ENCODE results near the gene EDC4. TPM values are rescaled to one million over a fixed set of nuclear protein-coding genes. Genes with fewer than 3 reads are reported as not detected.

EDC4 gene
- total and polyA plus RNA-seq, 8 donors = 20.2 to 66.2 (median 26.0) TPM

- Histone ChIP-seq H3K27ac (no peak overlapping the region), H3K4me3 (no peak overlapping the region), H3K27me3 (no peaks in the 10 kb centered on the region), H3K9me3 (no peaks in the 10 kb centered on the region), H3K4me1 (no peaks in the 10 kb centered on the region), H3K36me3 (peaks cover 0 to 32% (median 27%) of the 10 kb centered on the region in 3 donors)
- no peak for TF ChIP-seq CTCF (IDR thresholded peaks at IDR 0.05)
- intact Hi-C loops (cut with DNase I) = loop anchor here in 1 of 3 donors (10.0 kb wide), 1 partner anchor 149 kb away; no protein-coding TSS in a partner anchor
- ATAC-seq (no peak), FAIRE-seq (no peak), DNase-seq (no peak)
- WGBS, 2 donors = 91 to 96% methylated on average over 12 of the region's 12 CpGs
Observed at GRCh38 chr16:67885545-67885944, 12.7 kb downstream of the EDC4 start.

- Histone ChIP-seq H3K9me3 (no peaks in the 10 kb centered on the region), H3K36me3 (peaks cover 0 to 28% (median 23%) of the 10 kb centered on the region in 3 donors), H3K4me1 (no peaks in the 10 kb centered on the region), H3K4me3 (no peak overlapping the region), H3K27me3 (no peaks in the 10 kb centered on the region), H3K27ac (no peak overlapping the region)
- no peak for FAIRE-seq
- WGBS, 2 donors = 93 to 98% methylated on average over 19 of the region's 19 CpGs
- intact Hi-C loops (cut with DNase I) = loop anchor here in 1 of 3 donors (10.0 kb wide), 1 partner anchor 149 kb away; no protein-coding TSS in a partner anchor
- ATAC-seq = no peak
- no peak for DNase-seq
- TF ChIP-seq CTCF (IDR thresholded peaks at IDR 0.05) = no peak
Observed at GRCh38 chr16:67885976-67886375, 13.1 kb downstream of the EDC4 start.

GRCh38 chr16:67886387-67886786 is 13.5 kb downstream of the EDC4 start:
- FAIRE-seq = no peak
- Histone ChIP-seq H3K9me3 (no peaks in the 10 kb centered on the region), H3K4me3 (no peak overlapping the region), H3K27ac (no peak overlapping the region), H3K27me3 (no peaks in the 10 kb centered on the region), H3K4me1 (no peaks in the 10 kb centered on the region), H3K36me3 (peaks cover 0 to 24% (median 18%) of the 10 kb centered on the region in 3 donors)
- no peak for DNase-seq
- no peak for TF ChIP-seq CTCF (IDR thresholded peaks at IDR 0.05)
- no peak for ATAC-seq
- intact Hi-C loops (cut with DNase I) = loop anchor here in 1 of 3 donors (10.0 kb wide), 1 partner anchor 148 kb away; no protein-coding TSS in a partner anchor
- 92 to 95% methylated on average over 5 of the region's 5 CpGs for WGBS, 2 donors

- Histone ChIP-seq H3K9me3 (no peaks in the 10 kb centered on the region), H3K4me3 (no peak overlapping the region), H3K27ac (no peak overlapping the region), H3K4me1 (peaks cover 0 to 5% (median 0%) of the 10 kb centered on the region in 3 donors), H3K27me3 (no peaks in the 10 kb centered on the region), H3K36me3 (peaks cover 0 to 5% (median 3%) of the 10 kb centered on the region in 3 donors)
- TF ChIP-seq CTCF (IDR thresholded peaks at IDR 0.05) = no peak
- 67 to 79% methylated on average over 3 of the region's 3 CpGs for WGBS, 2 donors
- FAIRE-seq (no peak), DNase-seq (no peak), ATAC-seq (no peak)
- intact Hi-C loops (cut with DNase I) = loop anchor here in 1 of 3 donors (10.0 kb wide), 1 partner anchor 146 kb away; no protein-coding TSS in a partner anchor
Observed at GRCh38 chr16:67888331-67888730, 15.5 kb downstream of the EDC4 start.

- DNase-seq (no peak), ATAC-seq (no peak), FAIRE-seq (no peak)
- intact Hi-C loops (cut with DNase I) = no loop called here
- 56 to 62% methylated on average over 5 of the region's 5 CpGs for WGBS, 2 donors
- Histone ChIP-seq H3K9me3 (no peaks in the 10 kb centered on the region), H3K27me3 (no peaks in the 10 kb centered on the region), H3K27ac (peak overlapping the region in 2 of 4 donors; percentile 48 to 97), H3K4me1 (peaks cover 11 to 20% (median 11%) of the 10 kb centered on the region in 3 donors), H3K36me3 (no peaks in the 10 kb centered on the region), H3K4me3 (peak overlapping the region in 2 of 4 donors; percentile 96)
- no peak for TF ChIP-seq CTCF (IDR thresholded peaks at IDR 0.05)
Observed at GRCh38 chr16:67892375-67892774, 19.5 kb downstream of the EDC4 start.

All from pancreas (tissue), 10 donors.